GM21360 (cell line): ENCODE measurements around the gene GATAD2A.
"Not testable (repeated sequence)": the region's sequence is repeated elsewhere in the genome, so short reads cannot be mapped to it uniquely, and the experiment has no call there.

Experiments used
- ATAC-seq: cut with Tn5 transposase; IDR thresholded peaks from one replicate; pipeline ENCODE4 v1.9.1; 2021; ENCODE audit warnings: mild to moderate bottlenecking, moderate library complexity; ENCODE audit not compliant: unreplicated experiment

The GATAD2A gene

GRCh38 chr19:19445288-19445687, 39.8 kb downstream of the GATAD2A start:
- ATAC-seq: no peak

- ATAC-seq: no peak
These were observed 40.5 kb downstream of the GATAD2A start for GRCh38 chr19:19445911-19446361.

GRCh38 chr19:19446655-19447437, 41.4 kb downstream of the GATAD2A start:
- ATAC-seq: no peak

GRCh38 chr19:19447536-19448237, 42.2 kb downstream of the GATAD2A start:
- ATAC-seq: no peak

GRCh38 chr19:19448238-19448544, 42.7 kb downstream of the GATAD2A start:
- no peak for ATAC-seq

- ATAC-seq: no peak
These were observed 46.2 kb downstream of the GATAD2A start for GRCh38 chr19:19451429-19452242.

GRCh38 chr19:19452243-19453124, 47.0 kb downstream of the GATAD2A start:
- no peak for ATAC-seq

GRCh38 chr19:19453125-19453454, 47.6 kb downstream of the GATAD2A start:
- no peak for ATAC-seq

- ATAC-seq: not testable (repeated sequence)
These were observed 49.9 kb downstream of the GATAD2A start for GRCh38 chr19:19455166-19455919.

GRCh38 chr19:19457671-19458070, 52.2 kb downstream of the GATAD2A start:
- no peak for ATAC-seq

GRCh38 chr19:19458110-19458816, 52.8 kb downstream of the GATAD2A start:
- ATAC-seq: no peak

- ATAC-seq: no peak
These were observed 53.6 kb downstream of the GATAD2A start for GRCh38 chr19:19459073-19459472.

- no peak for ATAC-seq
These were observed 54.3 kb downstream of the GATAD2A start for GRCh38 chr19:19459707-19460251.

- no peak for ATAC-seq
These were observed 54.8 kb downstream of the GATAD2A start for GRCh38 chr19:19460258-19460731.

- no peak for ATAC-seq
These were observed 55.3 kb downstream of the GATAD2A start for GRCh38 chr19:19460761-19461265.

- ATAC-seq: no peak
These were observed 55.8 kb downstream of the GATAD2A start for GRCh38 chr19:19461306-19461670.

GRCh38 chr19:19461671-19462622, 56.5 kb downstream of the GATAD2A start:
- no peak for ATAC-seq
